ENCODE results near the gene SUPT3H.

Gene SUPT3H

DNA sequence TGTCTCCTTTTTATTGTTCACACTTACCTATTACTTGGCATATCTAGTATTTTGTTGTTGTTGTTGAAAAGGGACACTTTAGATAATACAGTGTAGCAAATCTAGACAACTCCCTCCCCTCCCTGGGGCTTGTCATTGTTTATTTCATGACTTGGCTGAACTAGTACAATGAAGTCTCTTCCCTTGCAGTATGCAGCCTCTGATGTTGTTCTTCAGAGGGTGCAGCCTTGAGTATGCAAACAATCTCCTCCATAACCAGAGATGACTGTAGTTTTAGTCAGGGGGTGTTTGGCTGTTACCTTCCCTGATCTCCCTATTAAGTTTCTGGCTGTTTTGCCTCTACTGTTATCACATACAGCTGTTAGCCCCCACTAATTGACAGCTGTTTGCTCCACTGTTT is 365.0 kb downstream of the SUPT3H start:
- Histone ChIP-seq H2BK12ac (ENCODE audit: low read length) (no peak overlapping the region), H2BK120ac (ENCODE audit: insufficient read depth, low read length, poor library complexity) (no peak overlapping the region)

DNA sequence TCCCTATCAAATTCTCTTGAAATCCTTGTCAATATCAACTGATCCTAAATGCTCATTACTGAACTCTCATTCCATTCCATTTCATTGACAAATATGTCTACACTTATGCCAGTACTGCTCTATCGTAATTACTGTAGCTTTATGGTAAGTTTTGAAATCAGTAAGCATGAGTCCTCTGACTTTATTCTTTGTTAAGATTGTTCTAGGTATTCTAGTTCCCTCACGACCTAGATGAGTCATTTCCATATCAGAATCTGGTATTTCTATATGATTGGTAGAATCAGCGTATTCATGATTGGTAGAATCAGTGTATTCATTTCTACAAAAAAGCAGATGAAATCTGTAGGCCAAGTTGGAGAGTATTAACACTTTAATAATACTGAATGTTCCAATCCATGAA is 368.2 kb downstream of the SUPT3H start:
- H2BK5ac ChIP-seq (ENCODE audit: low read depth, low read length, poor library complexity), result no peak overlapping the region

More for the DNA sequence above, 365.0 kb downstream of the SUPT3H start:
- Histone ChIP-seq H2AFZ (ENCODE audit: insufficient read depth, low read length, poor library complexity) (no peak overlapping the region), H3K23ac (ENCODE audit: low read length) (no peak overlapping the region), H3K14ac (ENCODE audit: low read length) (no peak overlapping the region), H3K4me1 (ENCODE audit: control insufficient read depth in 1 of 2, insufficient read depth in 2 of 2, low read length in 2 of 2) (no peaks in the 10 kb centered on the region), H4K8ac (ENCODE audit: low read depth, low read length) (no peak overlapping the region), H2AK5ac (ENCODE audit: low read length) (no peak overlapping the region), H3K9me3 (ENCODE audit: insufficient read depth, low read depth, low read length) (no peaks in the 10 kb centered on the region), H4K91ac (ENCODE audit: low read depth, low read length) (no peak overlapping the region), H3K4me2 (ENCODE audit: low read length) (no peak overlapping the region), H3K9ac (ENCODE audit: low read length) (no peak overlapping the region), H3K27ac (ENCODE audit: low read depth, low read length) (no peak overlapping the region), H3K4me3 (ENCODE audit: low read depth, low read length) (no peak overlapping the region), H3K79me1 (ENCODE audit: low read length) (no peaks in the 10 kb centered on the region), H3K4ac (ENCODE audit: low read depth, low read length) (no peak overlapping the region), H4K12ac (ENCODE audit: low read depth, low read length) (no peak overlapping the region), H3K27me3 (ENCODE audit: insufficient read depth, low read length) (no peaks in the 10 kb centered on the region), H3K18ac (ENCODE audit: low read length) (no peak overlapping the region), H2BK5ac (ENCODE audit: low read depth, low read length, poor library complexity) (no peak overlapping the region), H3K36me3 (ENCODE audit: control insufficient read depth in 1 of 2, insufficient read depth in 2 of 2, low read length in 2 of 2) (no peaks in the 10 kb centered on the region), H3K79me2 (ENCODE audit: control insufficient read depth, insufficient read depth, low read length, poor library complexity) (no peaks in the 10 kb centered on the region)
- DNase-seq, result no peak

DNA sequence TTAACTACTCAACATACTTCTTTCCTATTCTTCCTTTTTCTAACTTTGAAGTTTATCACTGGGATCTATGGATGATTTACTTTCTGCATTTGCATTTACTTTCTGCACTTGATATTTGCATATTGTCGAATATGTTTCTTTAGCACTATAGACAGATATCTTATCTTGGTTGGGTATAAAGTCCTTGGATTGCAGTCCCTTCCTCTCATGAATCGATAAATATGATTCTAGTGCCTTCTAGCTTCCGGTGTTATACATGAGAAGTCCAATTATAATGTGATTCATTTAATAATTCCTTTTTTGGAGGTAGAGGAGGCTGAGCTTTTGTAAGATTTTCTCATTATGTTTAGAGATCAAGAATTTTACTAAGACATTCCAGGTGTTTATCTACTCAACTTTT is 370.8 kb downstream of the SUPT3H start:
- H4K12ac ChIP-seq (ENCODE audit: low read depth, low read length), result no peak overlapping the region

More for the DNA sequence above, 368.2 kb downstream of the SUPT3H start:
- no peak overlapping the region for H2AK5ac ChIP-seq (ENCODE audit: low read length)
- H4K12ac ChIP-seq (ENCODE audit: low read depth, low read length), result no peak overlapping the region
- no peak overlapping the region for H2AFZ ChIP-seq (ENCODE audit: insufficient read depth, low read length, poor library complexity)
- H3K9ac ChIP-seq (ENCODE audit: low read length), result no peak overlapping the region
- no peak for DNase-seq
- no peak overlapping the region for H2BK120ac ChIP-seq (ENCODE audit: insufficient read depth, low read length, poor library complexity)
- no peak overlapping the region for H4K91ac ChIP-seq (ENCODE audit: low read depth, low read length)
- H3K4me2 ChIP-seq (ENCODE audit: low read length), result no peak overlapping the region
- no peak overlapping the region for H2BK12ac ChIP-seq (ENCODE audit: low read length)
- H3K36me3 ChIP-seq (ENCODE audit: control insufficient read depth in 1 of 2, insufficient read depth in 2 of 2, low read length in 2 of 2), result no peaks in the 10 kb centered on the region
- WGBS (ENCODE audit: extremely low coverage, insufficient coverage, insufficient read length), result no CpG with 5 or more reads among the region's 3 CpGs
- no peaks in the 10 kb centered on the region for H3K79me2 ChIP-seq (ENCODE audit: control insufficient read depth, insufficient read depth, low read length, poor library complexity)
- no peaks in the 10 kb centered on the region for H3K27me3 ChIP-seq (ENCODE audit: insufficient read depth, low read length)
- H3K14ac ChIP-seq (ENCODE audit: low read length), result no peak overlapping the region
- H3K4ac ChIP-seq (ENCODE audit: low read depth, low read length), result no peak overlapping the region
- no peak overlapping the region for H3K18ac ChIP-seq (ENCODE audit: low read length)
- no peaks in the 10 kb centered on the region for H3K79me1 ChIP-seq (ENCODE audit: low read length)
- H3K4me3 ChIP-seq (ENCODE audit: low read depth, low read length), result no peak overlapping the region
- H4K8ac ChIP-seq (ENCODE audit: low read depth, low read length), result no peak overlapping the region
- H3K23ac ChIP-seq (ENCODE audit: low read length), result no peak overlapping the region
- no peaks in the 10 kb centered on the region for H3K4me1 ChIP-seq (ENCODE audit: control insufficient read depth in 1 of 2, insufficient read depth in 2 of 2, low read length in 2 of 2)
- H3K9me3 ChIP-seq (ENCODE audit: insufficient read depth, low read depth, low read length), result no peaks in the 10 kb centered on the region
- H3K27ac ChIP-seq (ENCODE audit: low read depth, low read length), result no peak overlapping the region

DNA sequence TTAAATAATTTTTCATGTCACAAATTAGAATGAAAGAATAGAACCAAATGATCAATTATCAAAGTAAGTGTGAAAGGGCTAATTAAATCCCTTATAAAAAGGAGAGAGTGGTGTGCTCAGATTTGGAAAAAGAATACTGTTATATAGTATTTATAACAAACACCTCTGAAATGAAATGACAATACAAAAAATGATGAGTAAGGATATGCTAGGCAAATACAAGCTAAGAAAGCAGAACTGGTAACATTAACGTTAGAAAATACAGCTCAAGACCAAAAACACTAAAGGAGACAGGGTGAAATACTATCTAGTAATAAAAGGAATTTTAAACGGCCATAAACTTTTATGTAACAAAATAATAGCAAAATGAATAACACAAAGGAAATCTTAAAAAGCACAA is 373.8 kb downstream of the SUPT3H start:
- H3K9ac ChIP-seq (ENCODE audit: low read length), result no peak overlapping the region
- no CpG with 5 or more reads among the region's 2 CpGs for WGBS (ENCODE audit: extremely low coverage, insufficient coverage, insufficient read length)
- no peak overlapping the region for H2BK120ac ChIP-seq (ENCODE audit: insufficient read depth, low read length, poor library complexity)
- H4K8ac ChIP-seq (ENCODE audit: low read depth, low read length), result no peak overlapping the region
- no peaks in the 10 kb centered on the region for H3K9me3 ChIP-seq (ENCODE audit: insufficient read depth, low read depth, low read length)
- no peak overlapping the region for H3K14ac ChIP-seq (ENCODE audit: low read length)
- H3K36me3 ChIP-seq (ENCODE audit: control insufficient read depth in 1 of 2, insufficient read depth in 2 of 2, low read length in 2 of 2), result no peaks in the 10 kb centered on the region
- H3K79me1 ChIP-seq (ENCODE audit: low read length), result no peaks in the 10 kb centered on the region
- H2BK5ac ChIP-seq (ENCODE audit: low read depth, low read length, poor library complexity), result no peak overlapping the region
- H4K12ac ChIP-seq (ENCODE audit: low read depth, low read length), result no peak overlapping the region
- no peaks in the 10 kb centered on the region for H3K79me2 ChIP-seq (ENCODE audit: control insufficient read depth, insufficient read depth, low read length, poor library complexity)
- no peak overlapping the region for H3K27ac ChIP-seq (ENCODE audit: low read depth, low read length)
- no peak overlapping the region for H2BK12ac ChIP-seq (ENCODE audit: low read length)
- H2AFZ ChIP-seq (ENCODE audit: insufficient read depth, low read length, poor library complexity), result no peak overlapping the region
- H3K4me1 ChIP-seq (ENCODE audit: control insufficient read depth in 1 of 2, insufficient read depth in 2 of 2, low read length in 2 of 2), result no peaks in the 10 kb centered on the region
- H3K23ac ChIP-seq (ENCODE audit: low read length), result no peak overlapping the region
- no peak overlapping the region for H3K18ac ChIP-seq (ENCODE audit: low read length)
- H3K27me3 ChIP-seq (ENCODE audit: insufficient read depth, low read length), result no peaks in the 10 kb centered on the region
- H2AK5ac ChIP-seq (ENCODE audit: low read length), result no peak overlapping the region
- no peak for DNase-seq
- no peak overlapping the region for H4K91ac ChIP-seq (ENCODE audit: low read depth, low read length)
- H3K4ac ChIP-seq (ENCODE audit: low read depth, low read length), result no peak overlapping the region
- H3K4me2 ChIP-seq (ENCODE audit: low read length), result no peak overlapping the region
- H3K4me3 ChIP-seq (ENCODE audit: low read depth, low read length), result no peak overlapping the region

More for the DNA sequence above, 370.8 kb downstream of the SUPT3H start:
- no peak overlapping the region for H2BK12ac ChIP-seq (ENCODE audit: low read length)
- H3K79me2 ChIP-seq (ENCODE audit: control insufficient read depth, insufficient read depth, low read length, poor library complexity), result no peaks in the 10 kb centered on the region
- no peak for DNase-seq
- H3K27ac ChIP-seq (ENCODE audit: low read depth, low read length), result no peak overlapping the region
- no peaks in the 10 kb centered on the region for H3K9me3 ChIP-seq (ENCODE audit: insufficient read depth, low read depth, low read length)
- H3K18ac ChIP-seq (ENCODE audit: low read length), result no peak overlapping the region
- no peaks in the 10 kb centered on the region for H3K4me1 ChIP-seq (ENCODE audit: control insufficient read depth in 1 of 2, insufficient read depth in 2 of 2, low read length in 2 of 2)
- H3K79me1 ChIP-seq (ENCODE audit: low read length), result no peaks in the 10 kb centered on the region
- H3K4ac ChIP-seq (ENCODE audit: low read depth, low read length), result no peak overlapping the region
- no peak overlapping the region for H3K23ac ChIP-seq (ENCODE audit: low read length)
- H3K14ac ChIP-seq (ENCODE audit: low read length), result no peak overlapping the region
- H2BK5ac ChIP-seq (ENCODE audit: low read depth, low read length, poor library complexity), result no peak overlapping the region
- H4K8ac ChIP-seq (ENCODE audit: low read depth, low read length), result no peak overlapping the region
- H3K4me2 ChIP-seq (ENCODE audit: low read length), result no peak overlapping the region
- no peaks in the 10 kb centered on the region for H3K36me3 ChIP-seq (ENCODE audit: control insufficient read depth in 1 of 2, insufficient read depth in 2 of 2, low read length in 2 of 2)
- H2AFZ ChIP-seq (ENCODE audit: insufficient read depth, low read length, poor library complexity), result no peak overlapping the region
- no peak overlapping the region for H3K4me3 ChIP-seq (ENCODE audit: low read depth, low read length)
- H3K27me3 ChIP-seq (ENCODE audit: insufficient read depth, low read length), result no peaks in the 10 kb centered on the region
- H2AK5ac ChIP-seq (ENCODE audit: low read length), result no peak overlapping the region
- H4K91ac ChIP-seq (ENCODE audit: low read depth, low read length), result no peak overlapping the region
- H3K9ac ChIP-seq (ENCODE audit: low read length), result no peak overlapping the region
- H2BK120ac ChIP-seq (ENCODE audit: insufficient read depth, low read length, poor library complexity), result no peak overlapping the region
- WGBS (ENCODE audit: extremely low coverage, insufficient coverage, insufficient read length), result no CpG with 5 or more reads among the region's 3 CpGs

Measured in trophoblast cell (in vitro differentiated cells and primary cell).